ENCODE measurements around the gene TMEM178B.

The TMEM178B gene

GRCh38 chr7:141157138-141157765, 83.4 kb downstream of the TMEM178B start:
- TF ChIP-seq, protein P1, sequence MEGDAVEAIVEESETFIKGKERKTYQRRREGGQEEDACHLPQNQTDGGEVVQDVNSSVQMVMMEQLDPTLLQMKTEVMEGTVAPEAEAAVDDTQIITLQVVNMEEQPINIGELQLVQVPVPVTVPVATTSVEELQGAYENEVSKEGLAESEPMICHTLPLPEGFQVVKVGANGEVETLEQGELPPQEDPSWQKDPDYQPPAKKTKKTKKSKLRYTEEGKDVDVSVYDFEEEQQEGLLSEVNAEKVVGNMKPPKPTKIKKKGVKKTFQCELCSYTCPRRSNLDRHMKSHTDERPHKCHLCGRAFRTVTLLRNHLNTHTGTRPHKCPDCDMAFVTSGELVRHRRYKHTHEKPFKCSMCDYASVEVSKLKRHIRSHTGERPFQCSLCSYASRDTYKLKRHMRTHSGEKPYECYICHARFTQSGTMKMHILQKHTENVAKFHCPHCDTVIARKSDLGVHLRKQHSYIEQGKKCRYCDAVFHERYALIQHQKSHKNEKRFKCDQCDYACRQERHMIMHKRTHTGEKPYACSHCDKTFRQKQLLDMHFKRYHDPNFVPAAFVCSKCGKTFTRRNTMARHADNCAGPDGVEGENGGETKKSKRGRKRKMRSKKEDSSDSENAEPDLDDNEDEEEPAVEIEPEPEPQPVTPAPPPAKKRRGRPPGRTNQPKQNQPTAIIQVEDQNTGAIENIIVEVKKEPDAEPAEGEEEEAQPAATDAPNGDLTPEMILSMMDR (IDR thresholded peaks at IDR 0.05; ENCODE audit: low read depth, low read length), result no peak
- no peak overlapping the region for H3K4me3 ChIP-seq (ENCODE audit: low read depth, low read length)

- TF ChIP-seq, protein P1 (IDR thresholded peaks at IDR 0.05; ENCODE audit: low read depth, low read length), result no peak
- H3K4me3 ChIP-seq (ENCODE audit: low read depth, low read length), result no peak overlapping the region
Observed at GRCh38 chr7:141158561-141158960, 84.7 kb downstream of the TMEM178B start.

GRCh38 chr7:141160246-141160860, 86.5 kb downstream of the TMEM178B start:
- H3K4me3 ChIP-seq (ENCODE audit: low read depth, low read length), result no peak overlapping the region
- TF ChIP-seq, protein P1 (IDR thresholded peaks at IDR 0.05; ENCODE audit: low read depth, low read length), result no peak

- no peak overlapping the region for H3K4me3 ChIP-seq (ENCODE audit: low read depth, low read length)
- TF ChIP-seq, protein P1 (IDR thresholded peaks at IDR 0.05; ENCODE audit: low read depth, low read length), result no peak
Observed at GRCh38 chr7:141161550-141162535, 88.0 kb downstream of the TMEM178B start.

GRCh38 chr7:141165521-141165920, 91.7 kb downstream of the TMEM178B start:
- TF ChIP-seq, protein P1 (IDR thresholded peaks at IDR 0.05; ENCODE audit: low read depth, low read length), result no peak

GRCh38 chr7:141166926-141167325, 93.1 kb downstream of the TMEM178B start:
- H3K4me3 ChIP-seq (ENCODE audit: low read depth, low read length), result no peak overlapping the region
- TF ChIP-seq, protein P1 (IDR thresholded peaks at IDR 0.05; ENCODE audit: low read depth, low read length), result no peak

More at GRCh38 chr7:141165521-141165920, 91.7 kb downstream of the TMEM178B start:
- no peak overlapping the region for H3K4me3 ChIP-seq (ENCODE audit: low read depth, low read length)
